Mesangial cell (primary cell): ENCODE data around the gene PSAT1. TPM values are rescaled to one million over a fixed set of nuclear protein-coding genes. Genes with fewer than 3 reads are reported as not detected.

Source experiments
- total RNA-seq: library from RNA; depleted of rRNA; stranded (reverse); fragments of >200 nt; gene quantifications from 2 replicates; pipeline ENCODE4 v1.2.3, GENCODE V29; 2015

The PSAT1 gene
- total RNA-seq, result 71.9 and 121 TPM in 2 replicates

DNA sequence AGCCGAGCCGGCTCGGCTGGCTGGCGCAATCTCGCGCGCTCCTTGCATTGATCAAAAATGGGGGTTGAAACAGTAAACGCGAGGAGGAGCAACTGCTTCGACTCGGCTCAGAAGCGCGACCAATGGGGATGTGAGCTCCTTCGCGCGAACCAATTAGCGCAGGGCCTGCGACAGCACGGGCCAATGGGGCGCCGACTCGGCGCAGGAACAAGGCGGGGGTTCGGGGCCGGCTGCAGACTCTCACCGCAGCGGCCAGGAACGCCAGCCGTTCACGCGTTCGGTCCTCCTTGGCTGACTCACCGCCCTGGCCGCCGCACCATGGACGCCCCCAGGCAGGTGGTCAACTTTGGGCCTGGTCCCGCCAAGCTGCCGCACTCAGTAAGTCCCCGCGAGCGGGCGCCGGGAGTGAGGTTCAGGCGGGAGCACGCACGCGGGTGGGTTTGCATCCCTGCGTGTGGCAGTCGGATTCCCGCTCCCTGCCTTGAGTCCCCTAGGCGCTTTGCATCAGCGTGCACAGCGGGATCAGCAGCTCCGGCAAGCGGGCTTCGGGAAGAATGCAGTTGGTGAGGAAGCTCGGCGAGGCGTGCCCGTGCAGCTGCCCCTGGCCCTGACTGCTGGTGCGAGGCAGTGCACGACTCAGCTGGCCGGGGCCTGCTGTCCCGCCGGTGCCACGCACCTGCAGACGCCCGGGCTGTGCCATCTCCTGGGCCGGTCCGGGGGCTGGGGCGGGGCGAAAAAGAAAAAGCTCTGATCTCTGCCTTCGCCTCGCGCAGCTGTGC, at the start of gene PSAT1:
TSS of gene PSAT1 (plus strand) at position 233 of the 779 bp plus-strand sequence. CDS start at position 319, 86 bp downstream.

Other genes starting within 250 kb of the PSAT1 start
- gene CEP78, start 61.0 kb upstream of the PSAT1 start, total RNA-seq, result 10.5 and 35.0 TPM in 2 replicates